ENCODE measurements around the gene NTNG1. TPM values are rescaled to one million over a fixed set of nuclear protein-coding genes. Genes with fewer than 3 reads are reported as not detected.

NTNG1 gene
- total RNA-seq, 1 donor from 2014 or later: 0.83 TPM

- no peak for DNase-seq (ENCODE audit: low spot score in 2 of 2, unreplicated experiment in 2 of 2)
- TF ChIP-seq CTCF (IDR thresholded peaks at IDR 0.05; ENCODE audit: unreplicated experiment): no peak
- H3K36me3 Mint-ChIP-seq: no peaks in the 10 kb centered on the region
- H3K4me3 Mint-ChIP-seq: no peak overlapping the region
- no peaks in the 10 kb centered on the region for H3K4me1 Mint-ChIP-seq
- H3K27ac Mint-ChIP-seq: no peak overlapping the region
- H3K9me3 Mint-ChIP-seq: no peaks in the 10 kb centered on the region
- H3K27me3 Mint-ChIP-seq (ENCODE audit: low read depth): no peaks in the 10 kb centered on the region
These were observed 334.2 kb downstream of the NTNG1 start for GRCh38 chr1:107474877-107475612.

GRCh38 chr1:107477233-107477632 lies 336.4 kb downstream of the NTNG1 start:
- no peaks in the 10 kb centered on the region for H3K9me3 Mint-ChIP-seq
- TF ChIP-seq CTCF (IDR thresholded peaks at IDR 0.05; ENCODE audit: unreplicated experiment): peak; percentile 52
- H3K4me1 Mint-ChIP-seq: peaks cover 3% of the 10 kb centered on the region
- H3K27me3 Mint-ChIP-seq (ENCODE audit: low read depth): no peaks in the 10 kb centered on the region
- no peak for DNase-seq (ENCODE audit: low spot score in 2 of 2, unreplicated experiment in 2 of 2)
- no peaks in the 10 kb centered on the region for H3K36me3 Mint-ChIP-seq
- no peak overlapping the region for H3K4me3 Mint-ChIP-seq
- no peak overlapping the region for H3K27ac Mint-ChIP-seq

GRCh38 chr1:107479865-107480350 lies 339.1 kb downstream of the NTNG1 start:
- Mint-ChIP-seq H3K27ac (no peak overlapping the region), H3K27me3 (ENCODE audit: low read depth) (no peaks in the 10 kb centered on the region), H3K4me3 (no peak overlapping the region), H3K4me1 (peaks cover 14% of the 10 kb centered on the region), H3K9me3 (no peaks in the 10 kb centered on the region), H3K36me3 (no peaks in the 10 kb centered on the region)
- no peak for DNase-seq (ENCODE audit: low spot score in 2 of 2, unreplicated experiment in 2 of 2)
- TF ChIP-seq CTCF (IDR thresholded peaks at IDR 0.05; ENCODE audit: unreplicated experiment): no peak

GRCh38 chr1:107480548-107481415 lies 339.9 kb downstream of the NTNG1 start:
- Mint-ChIP-seq H3K27me3 (ENCODE audit: low read depth) (no peaks in the 10 kb centered on the region), H3K4me3 (no peak overlapping the region), H3K4me1 (peaks cover 14% of the 10 kb centered on the region), H3K27ac (no peak overlapping the region), H3K36me3 (no peaks in the 10 kb centered on the region), H3K9me3 (no peaks in the 10 kb centered on the region)
- no peak for DNase-seq (ENCODE audit: low spot score in 2 of 2, unreplicated experiment in 2 of 2)
- no peak for TF ChIP-seq CTCF (IDR thresholded peaks at IDR 0.05; ENCODE audit: unreplicated experiment)

- no peaks in the 10 kb centered on the region for H3K36me3 Mint-ChIP-seq
- H3K4me1 Mint-ChIP-seq: peaks cover 14% of the 10 kb centered on the region
- H3K9me3 Mint-ChIP-seq: no peaks in the 10 kb centered on the region
- no peak overlapping the region for H3K27ac Mint-ChIP-seq
- no peak for DNase-seq (ENCODE audit: low spot score in 2 of 2, unreplicated experiment in 2 of 2)
- no peaks in the 10 kb centered on the region for H3K27me3 Mint-ChIP-seq (ENCODE audit: low read depth)
- TF ChIP-seq CTCF (IDR thresholded peaks at IDR 0.05; ENCODE audit: unreplicated experiment): no peak
- no peak overlapping the region for H3K4me3 Mint-ChIP-seq
These were observed 341.0 kb downstream of the NTNG1 start for GRCh38 chr1:107481756-107482384.
